AG04450 (cell line): ENCODE data around the gene CTF1. TPM values are rescaled to one million over a fixed set of nuclear protein-coding genes. Genes with fewer than 3 reads are reported as not detected.
A peak's percentile ranks its signal among the peaks of the same experiment; 100 is the strongest.

Source experiments
- CTCF ChIA-PET: fragments of 300-600, 350-600 bp; formaldehyde crosslinking; extraction: SDS; loops from one replicate; lab custom pipeline; 2022; ENCODE audit warnings: antibody characterized with exemption, inconsistent platforms; lab: Charles Lee
- POLR2A ChIA-PET: fragments of 350-600 bp; formaldehyde crosslinking; extraction: SDS; loops from one replicate; lab custom pipeline; 2021; ENCODE audit warnings: antibody characterized with exemption, inconsistent platforms; lab: Yijun Ruan, JAX
- DNase-seq: peaks from one replicate; pipeline ENCODE4 v3.0.0-alpha.2; 2011; ENCODE audit warnings: low read depth, low spot score
- H3K27ac ChIP-seq: one replicate; pipeline ENCODE4 v1.5.1; 2012; ENCODE audit warnings: low read depth, low read length, control low read depth
- H3K27me3 ChIP-seq: one replicate; pipeline ENCODE4 v1.6.0; 2012; ENCODE audit warnings: low read length; ENCODE audit not compliant: control insufficient read depth, insufficient read depth
- H3K4me3 ChIP-seq: 2 replicates; pipeline ENCODE4 v1.5.1; 2011; ENCODE audit warnings: mild to moderate bottlenecking, low read depth, low read length, control low read depth
- H3K9me3 ChIP-seq: 2 replicates; pipeline ENCODE4 v1.5.1; 2012; ENCODE audit warnings: low read length; ENCODE audit not compliant: control insufficient read depth, insufficient read depth
- polyA plus RNA-seq: library from polyadenylated mRNA; depleted of rRNA; stranded (reverse); fragments of >200 nt; gene quantifications from 2 replicates; pipeline ENCODE4 v1.2.3, GENCODE V29; 2011
- TF ChIP-seq, protein P1 (sequence below): IDR thresholded peaks from 2 replicates; pipeline ENCODE4 v1.5.1; 2011; ENCODE audit warnings: low read depth, low read length, control low read depth, inconsistent platforms

CTF1 gene
- polyA plus RNA-seq, 1 experiment, result 10.1 TPM

DNA sequence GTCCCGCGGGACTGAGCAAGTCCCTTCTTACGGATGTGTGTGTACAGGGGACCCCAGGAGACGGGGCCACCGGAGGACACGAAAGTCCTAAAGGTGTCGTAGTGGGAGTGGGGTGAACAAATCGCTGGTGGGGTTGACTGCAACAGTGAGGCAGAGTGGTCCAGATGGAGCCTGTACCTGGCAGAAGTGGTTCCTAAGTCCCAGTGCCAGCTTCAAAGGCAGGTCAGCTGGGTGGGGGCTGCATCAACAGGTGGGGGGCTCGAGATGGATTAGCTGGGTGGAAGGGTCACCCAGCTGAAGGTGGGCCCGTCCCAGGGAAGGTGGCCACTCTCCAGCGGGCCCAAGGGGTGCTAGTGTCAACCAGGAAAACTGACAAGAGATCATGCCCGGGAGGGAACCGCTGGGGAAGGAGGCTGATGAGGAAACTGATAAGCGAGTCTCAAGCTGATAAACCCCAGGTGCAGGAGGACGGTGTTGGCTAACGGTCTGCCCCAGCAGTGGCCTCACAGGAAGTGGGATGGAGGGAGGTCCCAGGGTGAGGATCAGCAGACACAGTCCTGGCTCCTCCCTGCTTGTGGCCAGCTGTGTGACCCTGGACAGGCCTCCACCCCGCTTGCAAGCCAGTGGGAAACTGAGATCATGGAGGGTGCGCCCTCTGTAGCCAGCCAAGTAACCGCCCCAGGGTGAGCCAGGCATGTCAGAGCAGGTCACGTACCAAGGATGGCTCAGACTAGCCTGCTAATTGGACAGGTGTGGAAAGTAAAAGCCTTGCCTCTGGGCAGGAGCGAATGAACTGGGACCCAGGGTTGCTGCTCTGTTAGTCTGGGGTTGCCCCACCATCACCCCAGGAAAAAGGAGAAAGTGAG is 53.5 kb downstream of the CTF1 start:
- DNase-seq, result no peak
- POLR2A ChIA-PET, result interaction anchor here (0.6 to 1.1 kb wide), 5 partner anchors 10 to 801 kb away, joined by 3 to 6 read pairs (median 4); partner anchors contain the start of gene FBXL19
- no peaks in the 10 kb centered on the region; the same call in 1 of the 2 replicates for H3K9me3 ChIP-seq
- H3K4me3 ChIP-seq, result peak overlapping the region; percentile 78
- CTCF ChIA-PET, result interaction anchor here (1.1 to 1.2 kb wide), 3 partner anchors 8 to 68 kb away, joined by 3 to 5 read pairs (median 3); no protein-coding TSS in a partner anchor
- no peak overlapping the region for H3K27ac ChIP-seq
- no peaks in the 10 kb centered on the region for H3K27me3 ChIP-seq
- TF ChIP-seq, protein P1, sequence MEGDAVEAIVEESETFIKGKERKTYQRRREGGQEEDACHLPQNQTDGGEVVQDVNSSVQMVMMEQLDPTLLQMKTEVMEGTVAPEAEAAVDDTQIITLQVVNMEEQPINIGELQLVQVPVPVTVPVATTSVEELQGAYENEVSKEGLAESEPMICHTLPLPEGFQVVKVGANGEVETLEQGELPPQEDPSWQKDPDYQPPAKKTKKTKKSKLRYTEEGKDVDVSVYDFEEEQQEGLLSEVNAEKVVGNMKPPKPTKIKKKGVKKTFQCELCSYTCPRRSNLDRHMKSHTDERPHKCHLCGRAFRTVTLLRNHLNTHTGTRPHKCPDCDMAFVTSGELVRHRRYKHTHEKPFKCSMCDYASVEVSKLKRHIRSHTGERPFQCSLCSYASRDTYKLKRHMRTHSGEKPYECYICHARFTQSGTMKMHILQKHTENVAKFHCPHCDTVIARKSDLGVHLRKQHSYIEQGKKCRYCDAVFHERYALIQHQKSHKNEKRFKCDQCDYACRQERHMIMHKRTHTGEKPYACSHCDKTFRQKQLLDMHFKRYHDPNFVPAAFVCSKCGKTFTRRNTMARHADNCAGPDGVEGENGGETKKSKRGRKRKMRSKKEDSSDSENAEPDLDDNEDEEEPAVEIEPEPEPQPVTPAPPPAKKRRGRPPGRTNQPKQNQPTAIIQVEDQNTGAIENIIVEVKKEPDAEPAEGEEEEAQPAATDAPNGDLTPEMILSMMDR, result 0 out of 2 replicates have a peak, but pooled peaks have one; percentile 13

GRCh38 chr16:30950516-30951065 is 54.2 kb downstream of the CTF1 start:
- POLR2A ChIA-PET, result no interaction called here
- H3K9me3 ChIP-seq, result no peaks in the 10 kb centered on the region; the same call in 1 of the 2 replicates
- peak overlapping the region; percentile 78 for H3K4me3 ChIP-seq
- no peak for DNase-seq
- TF ChIP-seq, protein P1, result no peak
- no peak overlapping the region for H3K27ac ChIP-seq
- no peaks in the 10 kb centered on the region for H3K27me3 ChIP-seq
- CTCF ChIA-PET, result interaction anchor here (1.1 to 1.2 kb wide), 3 partner anchors 9 to 69 kb away, joined by 3 to 5 read pairs (median 3); no protein-coding TSS in a partner anchor

DNA sequence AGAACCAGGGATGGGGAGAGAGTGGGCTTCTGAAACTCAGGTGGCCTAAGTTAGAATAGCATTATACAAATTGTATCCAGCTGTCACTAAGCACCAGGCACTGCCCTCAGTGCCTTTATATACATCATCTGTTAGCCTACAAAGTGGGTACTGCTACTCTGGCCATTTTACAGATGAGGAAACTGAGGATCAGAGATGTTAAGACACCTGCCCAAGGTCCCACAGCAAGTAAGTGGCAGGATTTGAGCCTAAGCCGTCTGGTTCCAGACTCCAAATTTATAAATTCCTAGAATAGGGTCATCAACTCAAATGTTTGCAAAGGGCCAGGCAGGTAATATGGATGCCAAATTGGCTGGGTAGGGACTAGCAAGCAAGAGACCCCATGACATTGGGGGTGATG is 54.8 kb downstream of the CTF1 start:
- TF ChIP-seq, protein P1, result no peak
- H3K27ac ChIP-seq, result no peak overlapping the region
- H3K27me3 ChIP-seq, result no peaks in the 10 kb centered on the region
- no peak overlapping the region for H3K4me3 ChIP-seq
- POLR2A ChIA-PET, result interaction anchor here (0.6 kb wide), 1 partner anchor 205 kb away, joined by 3 read pairs; no protein-coding TSS in a partner anchor
- no peaks in the 10 kb centered on the region; the same call in 1 of the 2 replicates for H3K9me3 ChIP-seq
- CTCF ChIA-PET, result interaction anchor here (1.1 kb wide), 1 partner anchor 70 kb away, joined by 5 read pairs; no protein-coding TSS in a partner anchor
- no peak for DNase-seq

DNA sequence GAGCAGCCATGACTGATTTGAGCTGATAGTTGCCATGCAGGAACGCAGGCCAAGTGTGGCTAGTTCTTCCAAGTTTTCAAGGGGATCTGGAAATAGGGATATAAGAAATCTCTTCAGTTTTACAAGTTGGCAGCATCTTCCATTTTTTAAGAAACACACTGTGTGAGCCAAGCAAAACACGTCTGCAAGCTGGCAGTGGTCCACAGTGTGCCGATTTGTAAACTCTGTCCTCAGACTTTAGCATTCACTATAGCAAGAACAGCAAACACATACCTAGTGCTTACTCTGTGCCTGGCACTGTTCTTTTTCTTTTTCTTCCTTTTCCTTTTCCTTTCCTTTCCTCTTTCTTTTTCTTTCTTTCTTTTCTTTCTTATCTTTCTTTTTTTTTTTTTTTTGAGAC is 55.3 kb downstream of the CTF1 start:
- Histone ChIP-seq H3K27me3 (no peaks in the 10 kb centered on the region), H3K4me3 (no peak overlapping the region), H3K27ac (no peak overlapping the region), H3K9me3 (no peaks in the 10 kb centered on the region; the same call in 1 of the 2 replicates)
- TF ChIP-seq, protein P1, result no peak
- CTCF ChIA-PET, result interaction anchor here (0.5 to 1.5 kb wide), 3 partner anchors 17 to 209 kb away, joined by 3 to 4 read pairs (median 3); no protein-coding TSS in a partner anchor
- POLR2A ChIA-PET, result interaction anchor here (0.6 kb wide), 1 partner anchor 205 kb away, joined by 3 read pairs; no protein-coding TSS in a partner anchor
- no peak for DNase-seq
